T-helper 17 cell (primary cell): Measurements from ENCODE around the gene LHX5. TPM values are rescaled to one million over a fixed set of nuclear protein-coding genes. Genes with fewer than 3 reads are reported as not detected.
A peak's percentile ranks its signal among the peaks of the same experiment; 100 is the strongest.
"Not testable (repeated sequence)": the region's sequence is repeated elsewhere in the genome, so short reads cannot be mapped to it uniquely, and the experiment has no call there.

ENCODE experiments used
- ATAC-seq: fragments of 150-1000 bp; cut with Tn5 transposase; 2 replicates; pipeline ENCODE4 v1.10.0; 2021; ENCODE audit warnings: mild to moderate bottlenecking, moderate library complexity
- DNase-seq, 3 donors: peaks; one replicate each; pipeline versions ENCODE4 v3.0.0 to v3.0.0-alpha.2; 2020 to 2021
- H3K9me3 ChIP-seq: one replicate; pipeline ENCODE4 v1.7.0; 2013; ENCODE audit warnings: low read length, mild to moderate bottlenecking; ENCODE audit not compliant: control insufficient read depth, poor library complexity, severe bottlenecking
- H3K27ac Mint-ChIP-seq: one replicate; pipeline ENCODE4 v1.8.0; 2022; ENCODE audit warnings: mild to moderate bottlenecking, moderate library complexity, mixed read lengths
- H3K27me3 Mint-ChIP-seq: one replicate; pipeline ENCODE4 v1.8.0; 2022; ENCODE audit warnings: mixed read lengths
- H3K36me3 Mint-ChIP-seq: one replicate; pipeline ENCODE4 v1.8.0; 2022; ENCODE audit warnings: low read depth, mixed read lengths
- H3K4me1 Mint-ChIP-seq: one replicate; pipeline ENCODE4 v1.8.0; 2022; ENCODE audit warnings: mild to moderate bottlenecking, mixed read lengths
- H3K4me3 Mint-ChIP-seq: one replicate; pipeline ENCODE4 v1.8.0; 2022; ENCODE audit warnings: mild to moderate bottlenecking, moderate library complexity, mixed read lengths
- total RNA-seq, 4 donors: library from RNA in 2 of 4; stranded (reverse) in 2 of 4; gene quantifications; one replicate each; pipeline ENCODE4 v1.2.3 and lab custom pipeline; 2022 to 2026

The LHX5 gene
- not detected for total RNA-seq
- total RNA-seq (lab: John Stamatoyannopoulos, UW) = 0.12 to 0.15 reads per million in 2 donors

DNA sequence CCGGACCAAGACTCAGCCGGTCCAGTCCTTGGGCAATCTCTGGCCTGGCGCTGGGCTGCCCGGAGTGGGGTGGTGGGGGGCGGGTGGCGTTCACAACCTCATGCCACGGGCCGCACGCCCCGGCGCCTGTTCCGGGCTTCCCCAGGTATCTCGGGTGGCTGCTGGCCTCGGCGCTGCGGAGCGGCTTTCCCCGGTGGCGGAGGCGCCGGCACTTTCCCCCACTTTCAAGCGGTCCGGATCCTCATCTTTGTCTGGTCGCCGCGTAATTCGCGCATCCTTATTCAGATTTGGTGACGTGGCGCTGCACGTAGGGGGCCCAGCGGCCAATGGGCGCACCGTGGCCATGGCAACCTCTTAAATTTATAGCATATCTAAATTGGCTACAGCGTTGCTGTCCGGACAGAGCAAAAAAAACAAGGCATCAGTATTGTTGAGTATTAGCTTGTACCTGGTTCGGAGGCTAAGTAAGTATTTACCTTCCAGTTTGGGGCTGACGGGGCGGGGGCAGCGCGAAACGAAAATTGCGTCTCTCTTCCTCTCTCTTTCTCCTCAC is at the start of gene LHX5:
Gene LHX5, minus strand, starts transcription at position 253 of the 553 bp plus-strand sequence. CDS start 373 bp downstream, outside the sequence.
- ATAC-seq = no peak
- no peaks in the 10 kb centered on the region for H3K9me3 ChIP-seq
- H3K4me1 Mint-ChIP-seq = peaks cover 25% of the 10 kb centered on the region
- peak within 1 kb of the TSS; percentile 33 for H3K4me3 Mint-ChIP-seq
- H3K36me3 Mint-ChIP-seq = peaks cover 16% of the 10 kb centered on the region
- DNase-seq = no peak
- no peak within 1 kb of the TSS for H3K27ac Mint-ChIP-seq
- peaks cover 76% of the 10 kb centered on the region for H3K27me3 Mint-ChIP-seq

DNA sequence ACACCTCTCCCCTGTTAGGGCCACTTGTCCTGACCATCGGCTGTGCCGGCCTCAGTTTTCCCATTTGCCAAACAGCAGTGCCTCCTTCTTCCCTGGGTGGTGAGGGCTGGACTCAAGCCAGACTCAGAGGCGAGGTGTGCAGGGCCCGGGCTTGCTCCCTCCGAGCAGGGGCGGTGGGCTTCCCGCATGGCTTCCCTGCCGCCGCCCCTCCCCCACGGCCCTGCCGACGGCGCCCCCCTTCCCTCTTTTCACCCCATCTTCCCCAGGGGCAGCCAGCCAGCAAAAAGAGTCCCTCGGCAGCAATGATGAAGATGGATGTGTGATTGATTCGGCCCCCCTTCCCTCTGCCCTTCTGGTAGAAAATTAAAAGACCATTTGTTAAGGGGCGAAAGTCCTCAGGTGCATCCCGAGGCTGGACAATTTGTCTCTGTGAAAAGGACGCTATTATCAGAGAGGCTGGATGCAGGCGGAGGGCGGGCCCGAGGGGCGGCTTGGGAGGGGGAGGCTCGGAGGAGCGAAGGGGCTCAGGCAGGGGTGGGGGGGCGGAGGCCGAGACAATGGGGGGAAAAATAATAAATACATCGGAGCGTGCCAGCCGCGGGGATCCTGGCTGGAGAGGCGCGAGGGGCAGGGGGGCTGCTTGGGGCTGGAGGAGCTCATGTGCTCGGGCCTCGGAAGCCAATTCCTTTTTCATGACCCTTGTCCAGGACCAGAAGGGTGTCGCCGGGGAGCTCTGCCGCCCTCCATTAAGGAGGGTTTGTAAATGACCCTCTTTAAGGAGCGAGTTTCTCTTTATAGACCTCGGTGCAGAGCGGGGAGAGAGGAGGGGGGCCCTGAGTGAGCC is 48.0 kb upstream of the LHX5 start:
- ATAC-seq (no peak), DNase-seq (no peak)
- peaks cover 4% of the 10 kb centered on the region for H3K4me1 Mint-ChIP-seq
- peaks cover 69% of the 10 kb centered on the region for H3K27me3 Mint-ChIP-seq
- H3K27ac Mint-ChIP-seq = no peak overlapping the region
- H3K4me3 Mint-ChIP-seq = no peak overlapping the region
- H3K36me3 Mint-ChIP-seq = peaks cover 9% of the 10 kb centered on the region
- H3K9me3 ChIP-seq = no peaks in the 10 kb centered on the region

DNA sequence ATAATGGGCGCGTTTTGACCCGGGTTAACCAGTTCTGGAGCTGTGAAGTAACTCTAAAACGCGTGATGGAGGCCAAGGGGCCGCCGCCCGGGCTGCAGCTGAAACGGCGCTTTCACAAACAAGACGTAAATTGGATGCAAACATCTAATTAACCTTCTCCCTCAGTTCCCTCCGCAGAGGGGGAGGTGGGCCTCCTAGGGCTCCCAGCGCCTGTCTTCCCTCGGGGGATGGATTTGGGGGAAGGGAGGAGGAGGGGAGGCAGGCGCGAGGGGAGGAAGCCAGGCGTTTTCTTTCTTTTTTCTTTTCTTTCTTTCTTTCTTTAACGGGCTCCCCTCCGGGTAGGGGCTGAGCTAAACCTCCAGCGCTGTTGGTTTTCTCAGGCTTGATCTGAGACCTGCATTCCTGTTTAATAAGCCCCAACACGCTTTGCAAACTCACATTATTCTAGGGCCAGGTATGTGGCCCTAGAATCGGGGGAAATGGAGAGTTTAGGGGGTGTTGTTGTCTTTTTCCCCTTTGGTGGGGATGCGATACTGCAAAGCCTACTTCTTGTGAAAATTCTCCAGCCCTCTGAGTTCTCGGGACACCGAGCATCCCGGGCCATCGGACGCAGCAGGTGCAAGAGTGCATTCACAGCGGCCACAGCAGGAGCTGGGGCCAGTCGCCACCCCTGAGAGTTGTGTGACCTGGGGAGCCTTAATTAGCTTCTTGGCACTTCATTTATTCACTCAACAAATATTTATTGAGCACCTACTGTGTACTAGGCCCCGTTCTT is 43.6 kb upstream of the LHX5 start:
- DNase-seq (no peak), ATAC-seq (no peak)
- H3K36me3 Mint-ChIP-seq = peaks cover 4% of the 10 kb centered on the region
- peaks cover 4% of the 10 kb centered on the region for H3K4me1 Mint-ChIP-seq
- no peak overlapping the region for H3K27ac Mint-ChIP-seq
- no peaks in the 10 kb centered on the region for H3K9me3 ChIP-seq
- peaks cover 76% of the 10 kb centered on the region for H3K27me3 Mint-ChIP-seq
- peak overlapping the region; percentile 69 for H3K4me3 Mint-ChIP-seq

DNA sequence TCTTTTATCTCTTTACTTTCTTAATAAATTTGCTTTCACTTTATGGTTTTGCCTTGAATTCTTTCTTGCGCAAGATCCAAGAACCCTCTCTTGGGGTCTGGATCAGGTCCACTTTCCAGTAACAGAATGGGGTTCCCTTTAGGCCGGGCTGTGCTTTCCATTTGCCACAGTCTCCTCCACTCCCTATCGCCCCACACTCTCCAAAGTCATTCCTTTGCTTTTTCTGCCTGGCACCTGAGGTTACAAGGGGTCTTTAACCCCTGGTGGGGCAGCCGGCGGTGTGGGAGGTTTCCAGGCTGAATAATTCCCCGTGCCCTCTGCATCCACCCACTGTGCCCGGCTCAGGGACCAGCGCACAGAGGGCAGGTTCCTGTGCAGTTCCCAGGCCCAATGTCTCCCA is 42.9 kb upstream of the LHX5 start:
- ATAC-seq (no peak), DNase-seq (no peak)
- Mint-ChIP-seq H3K27me3 (peaks cover 80% of the 10 kb centered on the region), H3K4me1 (peaks cover 4% of the 10 kb centered on the region), H3K27ac (no peak overlapping the region), H3K4me3 (no peak overlapping the region), H3K36me3 (peaks cover 6% of the 10 kb centered on the region)
- no peaks in the 10 kb centered on the region for H3K9me3 ChIP-seq

DNA sequence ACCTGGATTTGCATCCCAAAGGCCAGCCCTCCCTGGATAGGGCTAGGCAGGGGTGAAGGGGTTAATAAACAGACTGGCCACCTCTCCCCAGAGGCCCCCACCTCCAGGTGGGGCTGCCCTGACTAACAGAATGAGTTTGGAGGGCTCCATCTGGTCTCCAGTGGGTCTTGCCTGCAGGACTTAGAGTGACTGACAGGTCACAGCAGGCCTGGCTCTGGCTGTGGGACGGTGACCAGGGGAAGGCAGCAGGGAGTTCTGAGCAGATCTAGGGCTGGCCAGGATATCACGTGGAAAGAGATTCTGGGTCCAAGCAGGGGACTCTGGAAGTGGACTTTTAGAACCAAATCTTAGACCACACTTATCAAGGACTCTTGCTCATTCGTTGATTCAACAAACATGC is 40.9 kb upstream of the LHX5 start:
- peaks cover 4% of the 10 kb centered on the region for H3K4me1 Mint-ChIP-seq
- no peaks in the 10 kb centered on the region for H3K9me3 ChIP-seq
- H3K36me3 Mint-ChIP-seq = peaks cover 2% of the 10 kb centered on the region
- DNase-seq = no peak
- H3K27ac Mint-ChIP-seq = no peak overlapping the region
- no peak for ATAC-seq
- no peak overlapping the region for H3K4me3 Mint-ChIP-seq
- H3K27me3 Mint-ChIP-seq = peaks cover 65% of the 10 kb centered on the region

DNA sequence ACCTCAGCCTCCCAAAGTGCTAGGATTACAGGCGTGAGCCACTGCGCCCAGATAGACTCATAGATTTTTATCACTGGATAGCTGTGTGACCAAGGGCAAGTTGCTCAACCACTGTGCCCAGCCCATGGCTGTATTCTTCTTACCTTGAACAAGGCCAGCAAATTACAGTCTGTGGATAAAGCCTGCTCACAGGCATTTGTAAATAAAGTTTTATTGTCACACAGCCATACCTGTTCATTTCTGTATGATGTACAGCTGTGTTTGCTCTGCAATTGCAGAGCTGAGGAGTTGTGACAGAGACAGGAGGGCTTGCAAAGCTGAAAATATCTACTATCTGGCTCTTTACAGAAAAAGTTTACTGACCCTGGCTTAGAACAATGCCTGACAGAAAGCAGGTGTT is 35.2 kb upstream of the LHX5 start:
- Mint-ChIP-seq H3K4me1 (no peaks in the 10 kb centered on the region), H3K27me3 (peaks cover 43% of the 10 kb centered on the region), H3K27ac (no peak overlapping the region), H3K36me3 (peaks cover 2% of the 10 kb centered on the region), H3K4me3 (no peak overlapping the region)
- no peaks in the 10 kb centered on the region for H3K9me3 ChIP-seq
- ATAC-seq (no peak), DNase-seq (no peak)

DNA sequence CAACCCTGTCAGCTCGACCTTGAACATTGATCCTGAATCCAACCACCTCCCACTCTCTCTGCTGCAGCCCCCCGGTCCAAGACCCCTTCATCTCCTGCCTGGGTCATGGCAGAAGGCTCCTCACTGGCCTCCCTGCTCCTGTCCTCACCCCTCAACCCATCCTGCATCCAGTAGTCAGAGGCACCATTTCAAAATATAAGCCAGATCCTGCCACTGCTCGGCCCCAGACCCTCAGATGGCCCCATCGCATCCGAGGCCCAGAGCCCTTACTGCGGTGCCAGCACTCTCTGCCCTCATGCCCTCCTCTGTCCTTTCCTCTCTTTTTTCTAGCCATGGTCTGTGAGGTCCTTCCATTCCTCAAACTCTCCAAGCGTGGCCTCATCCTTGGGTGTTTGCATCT is 34.3 kb upstream of the LHX5 start:
- H3K4me1 Mint-ChIP-seq = no peaks in the 10 kb centered on the region
- H3K27ac Mint-ChIP-seq = no peak overlapping the region
- H3K4me3 Mint-ChIP-seq = no peak overlapping the region
- peaks cover 39% of the 10 kb centered on the region for H3K27me3 Mint-ChIP-seq
- no peak for DNase-seq
- H3K36me3 Mint-ChIP-seq = peaks cover 2% of the 10 kb centered on the region
- no peak for ATAC-seq
- no peaks in the 10 kb centered on the region for H3K9me3 ChIP-seq

DNA sequence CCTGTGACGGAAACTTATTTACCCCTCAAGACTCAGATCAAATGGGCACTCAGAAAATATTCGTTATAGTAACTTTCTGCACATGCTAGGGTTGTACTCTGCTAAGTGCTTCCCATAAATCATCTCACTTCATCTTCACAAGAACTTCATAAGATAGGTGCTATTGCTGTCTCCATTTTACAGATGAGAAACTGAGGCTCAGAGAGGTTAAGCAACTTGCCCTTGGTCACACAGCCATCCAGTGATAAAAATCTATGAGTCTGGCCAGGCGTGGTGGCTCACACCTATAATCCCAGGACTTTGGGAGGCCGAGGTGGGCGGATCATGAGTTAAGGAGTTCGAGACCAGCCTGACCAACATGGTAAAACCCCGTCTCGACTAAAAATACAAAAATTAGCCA is 33.2 kb upstream of the LHX5 start:
- ATAC-seq = no peak
- H3K27ac Mint-ChIP-seq = no peak overlapping the region
- no peak for DNase-seq
- no peak overlapping the region for H3K4me3 Mint-ChIP-seq
- peaks cover 39% of the 10 kb centered on the region for H3K27me3 Mint-ChIP-seq
- no peaks in the 10 kb centered on the region for H3K9me3 ChIP-seq
- peaks cover under 1% of the 10 kb centered on the region for H3K36me3 Mint-ChIP-seq
- no peaks in the 10 kb centered on the region for H3K4me1 Mint-ChIP-seq

DNA sequence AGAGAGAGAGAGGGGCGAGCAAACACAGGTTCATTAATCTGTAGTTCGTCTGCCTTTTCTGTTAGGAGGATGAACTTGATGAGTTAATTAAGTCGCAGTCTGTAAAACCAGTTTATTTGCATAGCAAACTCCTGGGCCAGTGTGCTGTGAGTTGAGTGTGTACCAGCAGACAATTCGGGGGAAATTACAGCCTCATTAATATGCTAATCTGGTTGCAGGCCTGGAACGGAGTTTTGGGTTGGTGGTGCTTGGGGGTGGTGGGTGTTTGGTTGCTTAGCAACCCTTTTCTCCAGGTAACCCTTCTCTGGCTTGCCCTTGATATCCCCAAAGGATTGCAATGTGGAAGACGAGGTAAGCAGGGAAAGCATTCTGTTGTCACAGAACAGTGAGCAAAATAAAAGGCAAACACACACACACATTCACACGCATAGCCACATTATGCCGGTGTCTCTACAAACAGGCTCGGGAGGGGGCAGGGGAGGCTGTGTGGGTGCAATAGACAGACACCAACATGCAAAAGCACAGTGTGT is 29.2 kb upstream of the LHX5 start:
- ATAC-seq (no peak), DNase-seq (no peak)
- H3K9me3 ChIP-seq = no peaks in the 10 kb centered on the region
- no peak overlapping the region for H3K27ac Mint-ChIP-seq
- peaks cover 32% of the 10 kb centered on the region for H3K27me3 Mint-ChIP-seq
- no peak overlapping the region for H3K4me3 Mint-ChIP-seq
- H3K36me3 Mint-ChIP-seq = no peaks in the 10 kb centered on the region
- H3K4me1 Mint-ChIP-seq = no peaks in the 10 kb centered on the region

DNA sequence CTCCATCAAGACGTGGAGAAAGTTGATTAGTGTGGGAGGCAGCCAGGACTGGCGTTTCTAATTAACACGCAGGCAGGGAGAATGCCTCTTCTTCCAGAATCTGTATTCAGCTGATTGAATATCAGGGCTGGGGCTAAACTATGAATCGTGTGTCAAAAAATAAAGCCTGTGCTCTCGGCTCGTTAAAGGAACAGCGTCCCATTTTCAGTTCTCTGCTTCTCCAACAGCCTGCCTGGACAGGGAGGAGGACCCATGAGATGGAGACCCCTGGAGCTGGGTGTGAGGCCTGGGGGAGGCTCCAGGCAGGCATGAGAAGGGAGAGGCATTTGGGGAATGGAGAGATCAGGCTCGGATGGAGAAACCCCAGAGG is 28.6 kb upstream of the LHX5 start:
- Mint-ChIP-seq H3K27me3 (peaks cover 29% of the 10 kb centered on the region), H3K36me3 (no peaks in the 10 kb centered on the region), H3K27ac (no peak overlapping the region), H3K4me1 (no peaks in the 10 kb centered on the region), H3K4me3 (no peak overlapping the region)
- DNase-seq (no peak), ATAC-seq (no peak)
- H3K9me3 ChIP-seq = no peaks in the 10 kb centered on the region

DNA sequence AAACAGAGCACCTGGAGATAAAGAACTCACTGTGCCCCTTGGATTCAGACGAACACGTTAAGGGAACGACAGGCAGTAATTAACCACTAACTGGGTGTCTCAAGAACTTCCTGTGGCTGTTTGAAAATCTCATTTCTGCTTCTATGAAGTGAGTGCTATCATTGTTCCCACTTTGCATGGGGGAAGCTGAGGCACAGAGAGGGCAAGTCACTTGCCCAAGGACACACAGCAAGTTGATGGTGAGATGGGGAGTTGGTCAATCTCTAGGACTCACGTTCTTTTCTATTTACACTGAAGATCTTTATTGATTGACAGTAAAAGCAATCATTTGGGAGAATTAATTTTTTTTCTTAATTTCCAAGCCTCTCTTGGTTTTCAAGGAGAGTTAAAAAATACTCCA is 26.8 kb upstream of the LHX5 start:
- no peaks in the 10 kb centered on the region for H3K4me1 Mint-ChIP-seq
- no peak for ATAC-seq
- H3K9me3 ChIP-seq = no peaks in the 10 kb centered on the region
- no peaks in the 10 kb centered on the region for H3K36me3 Mint-ChIP-seq
- DNase-seq = no peak
- H3K4me3 Mint-ChIP-seq = no peak overlapping the region
- no peak overlapping the region for H3K27ac Mint-ChIP-seq
- peaks cover 29% of the 10 kb centered on the region for H3K27me3 Mint-ChIP-seq

DNA sequence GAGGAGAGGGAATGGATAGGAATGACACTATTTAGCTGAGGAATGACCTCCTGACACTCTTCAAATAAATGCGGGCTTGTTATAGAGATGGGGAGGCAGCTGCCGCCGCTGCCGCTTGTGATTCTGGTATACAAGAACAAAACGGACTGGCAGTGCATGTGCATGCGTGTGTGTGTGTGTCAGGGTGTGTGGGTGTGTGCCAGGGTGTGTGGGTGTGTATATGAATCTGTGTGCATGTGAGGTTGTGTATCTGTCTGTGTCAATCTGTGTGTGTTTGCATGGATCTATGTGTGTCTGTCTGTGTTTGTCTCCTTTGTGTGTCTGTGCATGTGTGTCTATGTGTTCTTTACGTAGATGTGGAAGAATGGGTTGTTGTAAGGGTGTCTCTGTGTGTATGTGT is 26.0 kb upstream of the LHX5 start:
- ATAC-seq (no peak), DNase-seq (no peak)
- Mint-ChIP-seq H3K36me3 (no peaks in the 10 kb centered on the region), H3K27me3 (peaks cover 29% of the 10 kb centered on the region), H3K4me1 (no peaks in the 10 kb centered on the region), H3K4me3 (no peak overlapping the region), H3K27ac (no peak overlapping the region)
- H3K9me3 ChIP-seq = no peaks in the 10 kb centered on the region

DNA sequence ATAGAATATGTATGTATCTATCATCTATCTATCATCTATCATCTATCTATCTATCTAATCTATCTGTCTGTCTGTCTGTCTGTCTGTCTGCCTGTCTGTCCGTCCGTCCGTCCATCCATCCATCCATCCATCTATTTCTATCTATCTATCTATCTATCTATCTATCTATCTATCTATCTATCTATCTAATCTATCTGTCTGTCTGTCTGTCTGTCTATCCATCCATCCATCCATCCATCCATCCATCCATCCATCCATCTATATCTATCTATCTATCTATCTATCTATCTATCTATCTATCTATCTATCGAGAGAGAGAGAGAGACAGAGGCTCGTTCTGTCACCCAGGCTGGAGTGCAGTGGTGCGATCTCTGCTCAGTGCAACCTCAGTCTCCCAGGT is 24.3 kb upstream of the LHX5 start:
- H3K9me3 ChIP-seq, ATAC-seq, DNase-seq, H3K4me3 Mint-ChIP-seq, H3K27ac Mint-ChIP-seq, H3K4me1 Mint-ChIP-seq, H3K36me3 Mint-ChIP-seq: not testable (repeated sequence)
- peaks cover 18% of the 10 kb centered on the region for H3K27me3 Mint-ChIP-seq
